ENCODE results near the gene CDX2.
"Not testable (repeated sequence)": the region's sequence is repeated elsewhere in the genome, so short reads cannot be mapped to it uniquely, and the experiment has no call there.

- TF ChIP-seq POLR2A, CTCF (IDR thresholded peaks at IDR 0.05): not testable (repeated sequence)
These were observed 4.9 kb downstream of the CDX2 start for GRCh38 chr13:27964206-27964605.
